HG03196 (cell line): Measurements from ENCODE around the gene TUBB4A.

ENCODE experiments used
- ATAC-seq: cut with Tn5 transposase; IDR thresholded peaks from one replicate; pipeline ENCODE4 v1.9.1; 2021; ENCODE audit not compliant: unreplicated experiment

The TUBB4A gene

DNA sequence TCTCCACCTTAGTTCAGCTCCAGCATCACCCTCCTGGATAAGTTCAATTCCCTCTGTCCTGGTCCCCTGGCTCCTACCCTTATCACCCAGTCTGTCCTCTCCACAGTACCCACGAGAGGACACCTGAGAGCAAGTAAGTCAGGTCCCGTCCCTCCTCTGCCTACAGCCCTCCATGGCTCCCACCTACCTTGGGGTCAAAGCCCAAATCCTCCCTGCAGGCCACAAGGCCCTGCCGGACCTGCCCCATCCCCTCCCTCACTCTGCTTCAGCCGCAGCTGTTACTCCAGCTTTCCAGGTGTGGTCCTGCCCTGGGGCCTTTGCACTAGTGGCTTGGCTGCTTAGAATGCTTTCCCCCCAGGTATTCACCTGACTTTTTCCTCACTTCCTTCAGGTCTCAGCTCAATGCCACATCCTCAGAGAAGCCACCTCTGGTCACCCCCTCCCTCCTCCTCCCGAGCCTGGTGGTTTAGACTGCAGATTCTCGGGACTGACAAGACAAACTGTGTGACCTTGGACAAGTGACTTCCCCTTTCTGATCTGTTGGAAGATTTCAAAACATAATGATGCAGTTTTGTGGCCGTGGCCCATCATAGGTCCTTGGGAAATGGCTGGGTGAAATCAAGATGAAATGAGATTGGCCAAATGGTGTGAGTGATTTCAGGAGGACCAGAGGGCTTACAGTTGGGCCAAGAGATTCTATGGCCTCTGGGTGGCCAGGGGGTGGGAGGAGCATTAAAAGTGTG, 3.6 kb downstream of the TUBB4A start:
- ATAC-seq = no peak

DNA sequence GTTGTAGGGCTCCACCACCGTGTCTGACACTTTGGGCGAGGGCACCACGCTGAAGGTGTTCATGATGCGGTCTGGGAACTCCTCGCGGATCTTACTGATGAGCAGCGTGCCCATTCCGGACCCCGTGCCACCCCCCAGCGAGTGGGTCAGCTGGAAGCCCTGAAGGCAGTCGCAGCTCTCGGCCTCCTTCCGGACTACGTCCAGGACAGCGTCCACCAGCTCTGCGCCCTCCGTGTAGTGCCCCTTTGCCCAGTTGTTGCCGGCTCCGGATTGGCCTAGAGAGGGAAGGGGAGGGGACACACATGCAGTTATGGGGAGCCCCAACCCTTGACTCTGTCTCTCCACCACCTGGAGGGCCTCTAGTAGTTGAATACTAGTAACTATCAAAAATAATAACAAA, 6.2 kb downstream of the TUBB4A start:
- ATAC-seq = no peak

- no peak for ATAC-seq
Measured at GRCh38 chr19:6494438-6495036, 7.6 kb downstream of the TUBB4A start.

DNA sequence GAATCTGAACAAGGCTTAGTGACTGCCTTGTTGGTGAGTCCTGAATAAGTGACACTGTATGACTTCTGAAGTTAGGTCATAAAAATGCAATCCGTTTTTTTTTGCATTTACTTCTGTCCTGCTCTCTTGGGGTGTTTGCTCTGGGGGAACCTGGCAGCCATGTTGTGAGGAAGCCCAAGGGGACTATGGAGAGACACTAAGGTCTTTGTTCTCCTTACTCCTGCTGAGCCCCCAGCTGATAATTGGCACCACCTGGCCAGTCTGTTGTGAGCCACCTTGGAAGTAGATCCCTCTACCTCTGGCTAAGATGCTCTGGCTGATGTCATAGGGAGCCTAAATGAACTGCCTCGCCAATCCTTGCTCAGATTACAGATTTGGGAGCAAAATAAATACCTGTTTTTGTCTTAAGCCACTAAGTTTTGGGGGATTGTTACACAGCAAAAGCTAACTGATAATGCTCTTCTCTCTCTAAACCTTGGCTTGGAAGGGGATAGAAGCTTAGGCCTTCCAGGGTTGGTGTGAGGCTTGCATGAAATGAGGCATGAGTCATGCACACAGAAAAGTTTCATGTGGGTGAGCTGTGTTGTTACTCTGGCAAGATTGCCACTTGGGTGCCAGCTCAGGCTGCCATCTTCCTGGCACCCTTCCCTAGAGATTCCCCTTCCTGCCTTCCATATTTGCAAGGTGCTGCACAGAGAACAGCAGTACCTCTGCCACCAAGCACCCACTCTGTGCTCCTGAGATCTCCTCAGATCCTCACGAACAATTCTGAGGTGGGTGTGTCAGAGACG, 10.1 kb downstream of the TUBB4A start:
- no peak for ATAC-seq

- no peak for ATAC-seq
Measured at GRCh38 chr19:6490134-6490533, 12.0 kb downstream of the TUBB4A start.

DNA sequence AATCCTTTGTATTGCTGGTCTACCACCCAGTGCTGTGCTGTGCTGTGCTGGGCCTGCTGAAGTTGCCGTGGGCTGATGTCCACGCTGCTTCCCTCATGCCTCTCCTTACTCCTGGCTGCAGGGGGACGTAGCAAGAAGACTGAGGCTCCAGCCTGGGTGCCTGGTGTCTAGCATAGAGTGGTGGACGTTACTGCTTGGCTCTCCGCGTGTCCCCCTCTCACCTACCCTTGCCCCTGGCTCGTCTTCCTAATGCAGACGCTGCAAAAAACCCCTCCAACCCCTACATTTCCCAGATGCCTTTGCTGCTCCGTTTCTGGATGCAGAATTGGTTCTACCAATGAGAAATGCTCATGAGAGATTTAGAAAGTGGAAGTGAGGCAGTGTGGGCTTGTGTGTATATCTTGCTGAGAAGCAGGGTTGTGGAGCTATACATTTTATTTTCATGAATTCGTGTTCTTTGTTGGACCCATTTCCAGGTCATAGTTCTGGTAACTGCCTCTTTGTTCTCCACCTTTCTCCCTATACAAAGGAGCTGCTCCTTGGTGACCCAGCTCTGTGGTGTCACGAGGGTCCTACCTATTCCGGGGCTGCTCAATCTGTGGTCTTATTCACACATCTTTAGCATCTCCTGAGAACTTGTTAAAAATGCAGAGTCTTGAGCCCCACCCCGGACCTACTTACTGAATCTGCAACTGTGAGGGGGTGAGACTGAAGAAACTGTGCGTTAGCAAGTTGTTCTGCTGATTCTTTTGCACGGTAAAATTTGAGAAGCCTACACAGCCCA, 12.6 kb downstream of the TUBB4A start:
- ATAC-seq = no peak

DNA sequence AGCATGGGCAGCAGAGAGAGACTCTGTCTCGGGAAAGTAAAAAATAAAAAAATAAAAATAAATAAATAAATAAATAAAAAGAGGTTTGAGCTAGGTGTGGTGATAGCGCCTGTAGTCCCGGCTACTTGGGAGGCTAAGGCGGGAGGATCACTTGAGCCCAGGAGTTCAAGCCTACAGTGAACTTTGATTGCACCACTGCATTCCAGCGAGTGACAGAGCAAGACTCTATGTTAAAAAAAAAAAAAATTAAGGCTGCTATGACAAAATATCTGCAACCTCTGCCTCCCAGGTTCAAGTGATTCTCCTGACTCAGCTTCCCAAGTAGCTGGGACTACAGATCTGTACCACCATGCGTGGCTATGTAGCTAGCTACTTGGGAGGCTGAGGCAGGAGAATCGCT, 17.3 kb downstream of the TUBB4A start:
- no peak for ATAC-seq

GRCh38 chr19:6484230-6484629, 17.9 kb downstream of the TUBB4A start:
- ATAC-seq = no peak

- no peak for ATAC-seq
Measured at GRCh38 chr19:6483235-6483634, 18.9 kb downstream of the TUBB4A start.

- no peak for ATAC-seq
Measured at GRCh38 chr19:6482343-6482686, 19.8 kb downstream of the TUBB4A start.

DNA sequence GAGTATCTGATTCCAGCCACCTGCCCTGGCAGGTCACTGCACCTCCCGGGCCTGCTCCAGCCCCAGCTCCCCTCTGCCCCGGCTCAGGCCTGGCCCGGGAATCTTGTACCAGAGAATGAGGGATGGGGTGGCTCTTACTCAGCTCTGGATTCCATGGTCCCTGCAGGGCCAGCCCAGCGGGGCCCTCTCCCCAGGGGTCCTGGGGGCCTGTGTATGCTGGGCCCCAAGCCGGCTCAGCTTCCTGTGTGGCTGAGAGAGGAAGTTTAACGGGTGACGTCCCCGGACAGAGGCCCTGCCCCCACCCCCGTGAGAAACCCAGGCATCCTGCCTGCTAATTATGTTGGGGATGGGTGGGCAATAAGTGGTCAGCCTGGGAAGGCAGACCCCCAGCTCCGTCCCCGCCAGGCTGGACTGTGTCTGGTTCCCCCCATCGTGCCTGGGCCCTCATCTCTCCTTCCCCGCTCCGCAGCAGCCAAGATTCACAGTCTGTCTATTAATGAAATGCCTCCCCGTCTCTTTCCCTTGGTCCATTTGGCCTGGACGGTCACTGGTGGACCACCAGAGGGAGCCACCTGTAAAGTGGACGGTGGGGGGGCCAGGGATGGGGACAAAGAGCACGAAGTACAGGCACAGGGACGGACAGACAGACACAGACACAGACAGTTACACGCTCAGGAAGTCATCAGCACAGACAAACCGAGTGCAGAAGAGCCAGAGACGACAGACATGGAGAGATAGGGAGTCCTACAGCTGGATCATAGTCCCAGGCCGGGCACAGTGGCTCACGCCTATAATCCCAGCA, 20.4 kb downstream of the TUBB4A start, which contains the start of gene DENND1C:
TSS of gene DENND1C (minus strand) at position 247 of the 802 bp plus-strand sequence. CDS start at position 155, 92 bp downstream.
- peak; percentile 70 for ATAC-seq

- ATAC-seq = no peak
Measured at GRCh38 chr19:6480848-6481415, 21.2 kb downstream of the TUBB4A start.

DNA sequence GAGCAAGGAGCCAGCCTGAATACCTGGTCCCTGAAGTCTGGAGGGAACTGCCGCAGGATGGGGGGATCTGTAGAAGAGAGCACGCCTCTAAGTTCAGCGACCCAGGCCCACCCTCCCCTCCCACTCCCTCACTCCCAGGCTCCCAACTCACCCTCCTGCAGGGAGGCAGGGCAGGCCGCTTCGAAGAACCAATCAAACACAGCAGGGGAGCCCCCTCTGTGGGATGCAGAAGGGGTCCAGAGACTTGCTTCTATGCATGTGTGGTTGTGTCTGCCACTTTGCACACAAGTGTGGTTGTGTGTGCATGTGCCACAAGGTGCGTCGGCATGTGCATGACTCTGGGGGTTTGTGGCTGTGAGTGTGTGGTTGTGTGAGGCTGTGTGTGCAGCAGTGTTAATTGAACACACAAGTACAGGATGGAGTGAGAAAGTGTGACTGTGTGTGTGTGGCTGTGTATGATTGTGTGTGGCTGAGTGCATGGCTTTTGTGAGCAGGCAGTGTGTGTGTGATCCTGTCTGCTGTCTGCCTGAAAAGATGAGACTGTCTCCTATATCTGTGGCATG, 22.2 kb downstream of the TUBB4A start:
- ATAC-seq = no peak

GRCh38 chr19:6478815-6479214, 23.3 kb downstream of the TUBB4A start:
- ATAC-seq = no peak

DNA sequence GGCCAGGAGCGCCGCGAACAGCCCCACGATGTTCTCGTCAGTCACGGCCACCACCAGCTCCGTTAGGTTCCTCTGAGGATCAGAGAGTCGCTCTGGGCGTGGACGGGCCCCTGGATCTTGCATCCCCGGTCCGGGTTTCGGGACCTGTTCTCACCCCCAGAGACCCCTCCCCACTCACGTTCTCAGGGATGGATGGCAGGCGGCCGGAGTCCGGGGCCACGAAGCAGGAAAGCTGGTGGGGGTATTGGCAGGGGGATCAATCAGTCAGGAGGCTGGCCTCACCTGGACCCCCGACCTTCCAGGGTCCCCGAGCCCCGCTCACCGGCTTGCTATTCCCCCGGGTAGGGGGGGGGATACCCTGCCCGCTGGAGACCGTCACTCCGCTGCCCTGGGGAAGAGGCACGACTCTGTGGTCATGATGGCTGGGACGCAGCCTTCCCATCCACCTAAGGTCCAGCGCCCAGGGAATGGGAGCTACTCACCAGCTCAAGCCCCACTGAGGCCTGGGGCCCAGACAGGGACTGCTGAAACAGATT, 25.1 kb downstream of the TUBB4A start:
- ATAC-seq = no peak

DNA sequence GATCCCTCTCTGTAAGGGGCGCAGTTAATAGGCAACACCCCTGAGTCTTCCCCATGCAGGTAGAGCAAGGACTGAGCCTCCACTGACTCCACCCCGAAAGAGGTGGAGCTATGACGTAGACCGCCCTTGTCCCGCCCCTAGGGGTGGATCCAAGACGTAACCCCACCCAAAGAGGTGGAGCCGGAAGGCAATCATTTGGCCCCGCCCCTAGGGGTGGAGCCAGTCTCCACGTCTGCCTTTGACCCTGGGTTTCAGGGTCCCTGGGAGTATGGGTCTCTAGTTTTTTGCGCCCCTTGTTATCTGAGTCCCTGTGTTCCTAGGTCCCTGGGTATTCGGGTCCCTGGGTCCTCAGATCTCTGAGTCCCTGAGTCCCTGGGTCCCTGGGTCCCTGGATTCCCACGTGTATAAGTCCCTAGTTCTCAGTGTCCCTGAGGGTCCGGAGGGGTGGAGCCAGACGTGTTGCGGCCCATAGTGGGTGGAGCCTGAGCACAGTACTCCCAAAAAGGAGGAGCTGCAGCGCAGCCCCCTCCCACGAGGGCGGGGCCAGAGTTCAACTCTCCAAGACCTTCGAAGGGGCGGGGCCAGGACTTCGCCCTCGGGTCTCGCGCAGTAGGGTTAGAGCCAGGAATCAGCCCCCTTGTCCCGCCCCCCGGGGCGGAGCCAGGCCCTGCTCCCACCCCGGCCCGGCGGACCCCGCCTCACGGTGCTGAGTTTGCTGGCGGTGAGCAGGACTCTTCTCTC, 25.8 kb downstream of the TUBB4A start:
- ATAC-seq = no peak

- no peak for ATAC-seq
Measured at GRCh38 chr19:6475321-6476108, 26.6 kb downstream of the TUBB4A start.

DNA sequence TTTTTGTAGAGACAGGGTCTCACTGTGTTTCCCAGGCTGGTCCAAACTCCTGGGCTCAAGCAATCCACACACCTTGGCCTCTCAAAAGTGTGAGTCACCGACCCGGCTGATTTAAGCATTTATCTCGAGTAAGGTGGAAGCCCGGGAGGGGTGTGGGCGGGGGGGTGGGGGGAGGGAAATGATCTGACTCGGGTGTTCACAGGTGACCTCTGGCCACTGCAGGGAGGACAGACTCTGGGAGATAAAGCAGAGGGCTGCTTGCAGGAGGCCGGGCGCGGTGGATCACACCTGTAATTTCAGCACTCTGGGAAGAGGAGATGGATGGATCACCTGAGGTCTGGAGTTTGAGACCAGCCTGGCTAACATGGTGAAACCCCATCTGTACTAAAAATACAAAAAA, 28.5 kb downstream of the TUBB4A start:
- ATAC-seq = no peak
